Choroid plexus epithelial cell (primary cell): ENCODE data around the gene TMPRSS11F.

Experiments used
- DNase-seq: peaks from one replicate; pipeline ENCODE4 v3.0.0-alpha.2; 2010; ENCODE audit warnings: low read depth
- H3K4me3 ChIP-seq: 2 replicates; pipeline ENCODE4 v1.5.1; 2011; ENCODE audit warnings: low read depth, mild to moderate bottlenecking, control low read depth, low read length, moderate library complexity
- CTCF ChIP-seq: conservative IDR thresholded peaks from 2 replicates; pipeline ENCODE4 v1.5.1; 2011; ENCODE audit warnings: low read depth, mild to moderate bottlenecking, control low read depth, inconsistent platforms, low read length, moderate library complexity

The TMPRSS11F gene

GRCh38 chr4:68038272-68038671 is 91.4 kb downstream of the TMPRSS11F start:
- no peak for TF ChIP-seq CTCF
- DNase-seq, result no peak
- H3K4me3 ChIP-seq, result no peak overlapping the region

- no peak overlapping the region for H3K4me3 ChIP-seq
- DNase-seq, result no peak
- no peak for TF ChIP-seq CTCF
Measured at GRCh38 chr4:68021185-68021584, 108.5 kb downstream of the TMPRSS11F start.

- TF ChIP-seq CTCF, result no peak
- no peak for DNase-seq
- H3K4me3 ChIP-seq, result no peak overlapping the region
Measured at GRCh38 chr4:68011684-68012083, 118.0 kb downstream of the TMPRSS11F start.
